DMS53 treated with DMSO at 0.1 percent for 48 hours (cell line): ENCODE results near the gene SLC22A12.

ENCODE experiments used
- DNase-seq: peaks from one replicate; lab custom pipeline; 2025; ENCODE audit not compliant: unreplicated experiment; lab: John Stamatoyannopoulos, UW

SLC22A12 gene

GRCh38 chr11:64643256-64643881 is 52.3 kb downstream of the SLC22A12 start:
- no peak for DNase-seq

- no peak for DNase-seq
Observed at GRCh38 chr11:64643920-64644646, 53.1 kb downstream of the SLC22A12 start.

GRCh38 chr11:64644647-64645275 is 53.7 kb downstream of the SLC22A12 start:
- DNase-seq, result no peak

DNA sequence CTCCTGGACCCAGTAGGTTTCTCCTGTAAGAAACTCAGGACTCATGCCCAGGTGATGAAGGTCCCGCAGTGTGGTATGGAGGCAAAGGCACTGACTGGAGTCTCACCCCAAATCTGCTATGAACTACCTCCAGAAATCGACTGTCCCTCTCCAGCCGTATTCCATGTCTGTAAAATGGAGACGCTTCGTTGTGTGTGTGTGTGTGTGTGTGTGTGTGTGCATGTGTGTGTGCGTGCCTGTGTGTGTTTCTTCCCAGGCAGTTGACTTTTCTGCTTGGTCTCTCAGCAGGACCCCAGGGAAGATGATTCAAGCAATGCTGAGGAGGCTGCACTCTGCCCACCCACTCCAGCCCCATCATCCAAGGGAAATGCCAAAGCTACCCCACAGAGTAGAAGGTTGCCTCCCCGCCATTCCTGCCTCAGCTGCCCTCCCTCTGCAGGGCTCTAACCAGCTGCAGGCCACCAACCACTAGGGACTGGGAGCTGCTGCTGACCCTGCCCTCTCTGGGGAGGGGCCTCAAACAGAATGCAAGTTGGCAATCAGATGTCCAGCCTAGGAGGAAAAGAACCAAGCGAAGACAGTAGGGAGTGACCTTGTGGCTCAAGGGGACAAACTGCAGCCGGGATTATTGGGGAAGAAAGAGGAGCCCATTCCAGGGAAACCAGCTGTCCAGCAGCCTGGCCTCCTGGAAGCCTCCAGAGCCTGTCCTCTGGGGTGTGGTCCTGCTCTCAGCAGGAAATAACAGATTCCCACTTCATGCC is 56.2 kb downstream of the SLC22A12 start:
- no peak for DNase-seq

DNA sequence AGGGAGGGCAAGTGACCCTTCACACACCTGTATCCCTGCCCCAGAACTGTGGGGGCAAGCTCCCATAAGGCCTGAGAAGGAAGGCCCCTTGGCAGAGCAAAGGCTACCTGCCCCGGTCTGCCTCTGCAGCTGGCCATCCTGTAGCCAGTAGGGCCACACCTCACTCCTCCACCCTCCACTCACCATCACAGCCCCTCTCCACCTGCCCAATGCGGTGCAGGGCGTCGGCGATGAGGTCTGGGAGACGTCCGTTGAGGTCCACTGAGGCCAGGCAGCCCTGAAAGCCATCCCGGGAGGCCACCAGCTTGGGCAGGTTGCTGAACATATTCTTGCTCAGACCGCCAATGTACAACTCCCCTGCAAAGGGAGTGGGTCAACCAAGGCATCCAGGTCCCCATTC is 57.5 kb downstream of the SLC22A12 start:
- DNase-seq, result no peak

DNA sequence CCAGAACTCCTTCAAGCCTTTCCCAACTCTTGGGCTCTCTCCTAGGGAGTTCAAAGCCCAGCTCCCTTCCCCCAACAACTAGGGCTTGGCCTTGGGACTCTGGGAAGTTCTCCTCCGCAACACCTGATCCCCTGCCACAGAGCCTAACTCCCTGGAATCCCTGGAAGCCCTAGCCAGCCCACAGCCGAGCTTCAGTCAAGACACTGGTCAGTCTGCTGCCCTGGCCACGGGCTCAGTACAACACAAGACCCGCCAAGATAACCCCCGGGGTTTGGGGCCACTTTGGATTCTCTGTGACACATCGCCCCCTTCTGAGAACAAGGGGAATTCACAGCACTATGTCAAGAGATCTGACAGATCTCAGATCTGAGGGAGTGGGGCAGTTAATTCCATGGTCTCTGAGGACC is 58.3 kb downstream of the SLC22A12 start:
- no peak for DNase-seq

DNA sequence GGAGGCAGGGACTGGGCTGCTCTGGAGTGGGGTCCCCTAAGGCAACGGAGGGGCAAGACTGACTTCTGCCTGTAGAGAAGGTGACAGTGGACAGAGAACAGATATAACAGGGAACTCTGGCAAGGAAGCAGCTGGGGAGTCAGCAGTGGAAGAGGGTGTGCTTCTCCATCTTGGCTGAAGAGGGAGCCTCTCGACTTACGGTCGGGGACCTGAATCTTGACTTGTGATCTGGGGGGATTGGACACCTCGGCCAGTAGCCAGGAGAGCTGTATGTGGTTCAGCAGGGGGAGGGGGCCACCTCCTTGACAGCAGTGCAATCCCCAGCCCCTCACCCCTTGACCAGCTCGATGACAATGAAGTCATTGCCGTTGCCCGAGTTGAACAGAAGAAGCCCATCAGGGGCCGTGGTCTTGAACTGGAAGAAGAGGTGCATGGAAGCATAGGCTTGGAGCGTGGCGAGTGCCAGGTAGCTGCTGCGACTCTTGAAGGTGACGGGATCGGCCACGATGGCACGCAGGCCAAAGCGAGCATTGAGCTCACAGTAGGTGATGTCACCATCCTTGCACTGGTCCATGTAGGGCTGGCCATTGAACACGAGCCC is 60.0 kb downstream of the SLC22A12 start:
- DNase-seq, result no peak
